SK-N-SH (cell line): ENCODE results near the gene AKAP6.

ENCODE experiments used
- EZH2phosphoT487 ChIP-seq: fragments of 200-600 bp; sonication (generic); IDR thresholded peaks from 2 replicates; pipeline ENCODE4 v1.6.1; 2017; ENCODE audit warnings: low read depth, mixed run types, mild to moderate bottlenecking, antibody characterized with exemption, moderate library complexity, borderline replicate concordance
- RXRA ChIP-seq: IDR thresholded peaks from 2 replicates; pipeline ENCODE4 v1.4.0; 2012; ENCODE audit warnings: low read depth, mild to moderate bottlenecking, borderline replicate concordance
- SIN3A ChIP-seq: IDR thresholded peaks from 2 replicates; pipeline ENCODE4 v1.6.1; 2012; ENCODE audit warnings: low read depth, mild to moderate bottlenecking, low read length, moderate library complexity, borderline replicate concordance
- SMC3 ChIP-seq: IDR thresholded peaks from 2 replicates; pipeline ENCODE4 v1.6.1; 2012; ENCODE audit warnings: low read depth, low read length, improper control_type of control experiment
- TF ChIP-seq, protein P1 (sequence below): IDR thresholded peaks from 2 replicates; pipeline ENCODE4 v1.4.0; 2012; ENCODE audit warnings: low read depth
- TF ChIP-seq, protein P2 (sequence below): fragments of 200-600 bp; sonication (generic); IDR thresholded peaks from 2 replicates; pipeline ENCODE4 v1.6.1; 2017; ENCODE audit warnings: antibody characterized with exemption, mild to moderate bottlenecking, moderate library complexity

DNA sequence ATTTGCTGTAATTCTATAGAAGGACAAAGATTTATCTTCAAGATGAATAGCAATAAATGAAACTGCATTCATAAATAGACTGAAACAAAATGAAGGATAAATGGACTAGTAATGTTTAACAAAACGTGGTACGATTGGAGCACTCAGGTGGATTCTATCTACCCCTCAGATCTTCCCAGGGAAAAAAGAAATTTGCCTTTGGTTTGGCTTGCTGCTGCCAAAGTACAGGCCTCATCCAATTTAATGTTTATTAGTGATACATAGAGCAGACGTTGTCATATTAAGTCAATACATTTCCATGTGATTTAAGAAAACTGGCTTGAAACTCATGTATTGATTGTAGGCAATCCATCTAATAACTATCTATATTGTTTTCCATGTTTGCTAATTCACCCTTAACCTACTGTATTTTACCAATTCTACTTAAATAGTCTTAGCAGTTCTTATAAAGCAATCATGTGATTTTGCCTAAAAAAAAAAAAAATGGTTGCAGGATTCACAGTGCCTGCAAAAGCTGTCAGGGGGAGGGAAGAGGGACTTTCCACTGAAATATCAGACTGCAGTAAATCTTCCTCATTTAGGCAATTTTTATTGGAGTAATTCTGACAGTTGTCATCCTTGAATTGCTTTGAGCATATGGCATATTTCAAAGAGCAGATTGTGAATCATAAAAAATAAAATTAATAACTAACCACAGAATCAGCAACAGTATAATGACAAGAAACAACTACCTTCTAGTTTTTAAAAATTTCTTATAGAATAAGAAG is 367.4 kb downstream of the AKAP6 start:
- TF ChIP-seq EZH2phosphoT487 (no peak), SIN3A (no peak), RXRA (no peak), SMC3 (no peak)
- TF ChIP-seq, protein P1, sequence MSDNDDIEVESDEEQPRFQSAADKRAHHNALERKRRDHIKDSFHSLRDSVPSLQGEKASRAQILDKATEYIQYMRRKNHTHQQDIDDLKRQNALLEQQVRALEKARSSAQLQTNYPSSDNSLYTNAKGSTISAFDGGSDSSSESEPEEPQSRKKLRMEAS = no peak
- TF ChIP-seq, protein P2, sequence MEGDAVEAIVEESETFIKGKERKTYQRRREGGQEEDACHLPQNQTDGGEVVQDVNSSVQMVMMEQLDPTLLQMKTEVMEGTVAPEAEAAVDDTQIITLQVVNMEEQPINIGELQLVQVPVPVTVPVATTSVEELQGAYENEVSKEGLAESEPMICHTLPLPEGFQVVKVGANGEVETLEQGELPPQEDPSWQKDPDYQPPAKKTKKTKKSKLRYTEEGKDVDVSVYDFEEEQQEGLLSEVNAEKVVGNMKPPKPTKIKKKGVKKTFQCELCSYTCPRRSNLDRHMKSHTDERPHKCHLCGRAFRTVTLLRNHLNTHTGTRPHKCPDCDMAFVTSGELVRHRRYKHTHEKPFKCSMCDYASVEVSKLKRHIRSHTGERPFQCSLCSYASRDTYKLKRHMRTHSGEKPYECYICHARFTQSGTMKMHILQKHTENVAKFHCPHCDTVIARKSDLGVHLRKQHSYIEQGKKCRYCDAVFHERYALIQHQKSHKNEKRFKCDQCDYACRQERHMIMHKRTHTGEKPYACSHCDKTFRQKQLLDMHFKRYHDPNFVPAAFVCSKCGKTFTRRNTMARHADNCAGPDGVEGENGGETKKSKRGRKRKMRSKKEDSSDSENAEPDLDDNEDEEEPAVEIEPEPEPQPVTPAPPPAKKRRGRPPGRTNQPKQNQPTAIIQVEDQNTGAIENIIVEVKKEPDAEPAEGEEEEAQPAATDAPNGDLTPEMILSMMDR = no peak
